Measurements from ENCODE around the gene CEP97.

DNA sequence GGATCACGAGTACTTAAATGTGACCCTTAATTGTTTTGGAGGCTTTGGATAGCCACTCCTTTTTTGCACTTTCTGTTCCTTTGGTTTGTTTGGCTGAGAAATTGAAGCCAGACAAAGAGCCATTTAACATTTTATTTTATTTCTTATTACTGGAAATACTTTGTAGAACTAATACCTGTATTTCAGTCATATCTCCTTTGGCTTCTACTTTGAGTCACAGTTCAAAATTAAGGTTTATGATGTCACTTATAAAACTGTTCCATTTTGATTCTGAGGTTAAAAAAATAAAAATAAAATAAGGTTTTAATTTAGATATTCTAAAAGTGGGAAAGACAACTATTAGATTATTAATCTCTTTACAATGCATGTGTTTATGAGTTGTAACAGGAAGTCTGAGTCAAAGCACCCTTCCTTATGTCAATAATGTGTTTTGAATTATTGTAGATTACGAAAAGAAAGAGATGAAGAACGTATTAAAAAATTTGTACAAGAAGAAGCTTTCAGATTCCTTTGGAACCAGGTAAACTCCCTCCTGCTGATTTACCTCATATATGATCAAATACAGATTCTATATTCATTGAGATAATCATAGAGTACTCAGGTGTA lies 37.7 kb downstream of the CEP97 start:
- TF ChIP-seq, protein P1, sequence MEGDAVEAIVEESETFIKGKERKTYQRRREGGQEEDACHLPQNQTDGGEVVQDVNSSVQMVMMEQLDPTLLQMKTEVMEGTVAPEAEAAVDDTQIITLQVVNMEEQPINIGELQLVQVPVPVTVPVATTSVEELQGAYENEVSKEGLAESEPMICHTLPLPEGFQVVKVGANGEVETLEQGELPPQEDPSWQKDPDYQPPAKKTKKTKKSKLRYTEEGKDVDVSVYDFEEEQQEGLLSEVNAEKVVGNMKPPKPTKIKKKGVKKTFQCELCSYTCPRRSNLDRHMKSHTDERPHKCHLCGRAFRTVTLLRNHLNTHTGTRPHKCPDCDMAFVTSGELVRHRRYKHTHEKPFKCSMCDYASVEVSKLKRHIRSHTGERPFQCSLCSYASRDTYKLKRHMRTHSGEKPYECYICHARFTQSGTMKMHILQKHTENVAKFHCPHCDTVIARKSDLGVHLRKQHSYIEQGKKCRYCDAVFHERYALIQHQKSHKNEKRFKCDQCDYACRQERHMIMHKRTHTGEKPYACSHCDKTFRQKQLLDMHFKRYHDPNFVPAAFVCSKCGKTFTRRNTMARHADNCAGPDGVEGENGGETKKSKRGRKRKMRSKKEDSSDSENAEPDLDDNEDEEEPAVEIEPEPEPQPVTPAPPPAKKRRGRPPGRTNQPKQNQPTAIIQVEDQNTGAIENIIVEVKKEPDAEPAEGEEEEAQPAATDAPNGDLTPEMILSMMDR (IDR thresholded peaks at IDR 0.05) = no peak
- TF ChIP-seq POLR2AphosphoS5 (IDR thresholded peaks at IDR 0.05) = no peak
- TF ChIP-seq EP300 (IDR thresholded peaks at IDR 0.05) = no peak
- TF ChIP-seq POLR2A (IDR thresholded peaks at IDR 0.05) = no peak
